Activated T-cell treated with anti-CD3 and anti-CD28 coated beads, Interleukin-2, amount 50 U/mL, for 4 hours (primary cell): ENCODE results near the gene HOGA1. TPM values are rescaled to one million over a fixed set of nuclear protein-coding genes. Genes with fewer than 3 reads are reported as not detected.
A peak's percentile ranks its signal among the peaks of the same experiment; 100 is the strongest.
"Not testable (repeated sequence)": the region's sequence is repeated elsewhere in the genome, so short reads cannot be mapped to it uniquely, and the experiment has no call there.

Source experiments
- ATAC-seq, 2 donors: fragments of 200-7000 bp; cut with Tn5 transposase; one replicate each; pipeline ENCODE4 v1.10.0; 2021
- DNase-seq: peaks from one replicate; pipeline ENCODE4 v3.0.0-alpha.2; 2020
- H3K27me3 Mint-ChIP-seq: one replicate; pipeline ENCODE4 v1.8.0; 2021; ENCODE audit warnings: low read depth, mixed read lengths
- H3K36me3 Mint-ChIP-seq: one replicate; pipeline ENCODE4 v1.8.0; 2022; ENCODE audit warnings: mixed read lengths; ENCODE audit not compliant: insufficient read depth
- H3K4me1 Mint-ChIP-seq: one replicate; pipeline ENCODE4 v1.8.0; 2021; ENCODE audit warnings: low read depth, mixed read lengths
- H3K4me3 Mint-ChIP-seq: one replicate; pipeline ENCODE4 v1.8.0; 2021; ENCODE audit warnings: mild to moderate bottlenecking, moderate library complexity, mixed read lengths
- H3K9me3 Mint-ChIP-seq: one replicate; pipeline ENCODE4 v1.8.0; 2021; ENCODE audit warnings: mixed read lengths
- total RNA-seq, 3 donors: library from RNA; stranded (reverse); gene quantifications; one replicate each; pipeline ENCODE4 v1.2.1, GENCODE V29; 2021

The HOGA1 gene
- total RNA-seq, 3 donors from 2014 or later: not detected

DNA sequence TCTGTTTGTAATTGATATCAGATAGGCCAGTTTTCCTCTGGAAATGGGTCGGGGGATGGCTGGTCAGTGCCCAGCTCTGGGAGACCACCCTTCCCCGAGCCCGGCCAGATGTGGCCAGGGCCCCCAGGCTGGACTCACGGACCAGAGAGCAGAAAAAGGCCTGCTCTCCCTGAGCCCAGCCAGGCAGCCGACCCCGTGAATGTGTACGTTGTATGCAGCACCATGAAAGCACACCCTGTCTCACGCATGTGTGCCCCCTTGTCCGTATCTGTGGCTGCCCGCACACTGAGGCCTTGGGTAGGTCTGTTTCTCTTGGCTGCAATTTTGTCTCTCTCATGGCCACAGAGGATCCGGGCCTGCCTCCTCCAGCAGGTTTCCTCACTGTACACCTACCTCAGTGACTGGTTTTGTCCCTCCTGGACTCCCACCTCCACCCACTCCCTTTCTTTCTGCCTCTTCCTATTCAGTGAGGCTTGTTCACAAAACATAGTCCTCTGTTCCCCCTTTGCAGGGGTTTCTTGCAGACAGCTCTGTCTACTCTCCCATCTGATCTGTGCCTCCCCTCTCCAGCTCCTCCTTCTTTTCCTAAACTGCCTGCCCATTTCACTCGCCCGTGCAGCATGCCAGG lies 35.2 kb upstream of the HOGA1 start:
- Mint-ChIP-seq H3K4me1 (no peaks in the 10 kb centered on the region), H3K27me3 (peaks cover 2% of the 10 kb centered on the region), H3K9me3 (no peaks in the 10 kb centered on the region), H3K4me3 (no peak overlapping the region), H3K36me3 (no peaks in the 10 kb centered on the region)
- DNase-seq: no peak
- ATAC-seq: no peak

DNA sequence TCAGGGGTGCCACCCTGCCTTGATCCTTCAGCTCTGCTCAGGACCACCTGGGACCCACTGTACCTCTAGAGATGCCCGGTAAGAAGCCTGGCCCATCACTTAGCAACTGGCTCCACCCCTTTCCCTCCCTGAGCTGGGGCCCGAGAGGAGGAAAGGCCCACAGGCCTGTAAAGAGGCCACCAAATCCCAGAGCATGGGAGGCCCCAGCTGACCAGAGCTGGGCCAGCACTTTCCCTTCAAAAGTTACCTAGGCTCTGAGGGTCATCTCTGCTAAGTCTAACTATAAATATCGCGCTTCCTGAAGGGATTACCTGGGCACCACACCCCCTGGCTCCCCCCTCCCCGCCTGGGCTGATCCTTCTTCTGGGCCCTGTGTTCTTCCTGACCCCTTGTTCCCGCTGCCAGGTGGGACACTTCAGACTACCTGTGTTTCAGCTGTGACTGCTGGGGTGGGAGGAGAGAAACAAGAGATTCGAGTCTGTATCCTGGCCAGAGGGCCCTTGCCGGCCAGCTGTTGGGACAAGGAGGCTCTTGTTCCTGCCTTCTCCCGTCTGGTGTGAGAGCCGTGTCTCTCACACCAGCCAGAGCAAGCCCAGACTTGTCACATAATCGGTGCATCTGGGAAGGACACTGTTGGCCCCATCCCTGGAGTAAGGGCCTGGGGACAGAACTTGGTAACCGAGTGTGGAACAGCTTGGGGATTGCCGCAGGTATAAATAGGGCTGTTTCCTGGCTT lies 34.4 kb upstream of the HOGA1 start:
- no peaks in the 10 kb centered on the region for H3K36me3 Mint-ChIP-seq
- ATAC-seq (no peak), DNase-seq (no peak)
- peaks cover 2% of the 10 kb centered on the region for H3K27me3 Mint-ChIP-seq
- no peak overlapping the region for H3K4me3 Mint-ChIP-seq
- H3K4me1 Mint-ChIP-seq: no peaks in the 10 kb centered on the region
- no peaks in the 10 kb centered on the region for H3K9me3 Mint-ChIP-seq

DNA sequence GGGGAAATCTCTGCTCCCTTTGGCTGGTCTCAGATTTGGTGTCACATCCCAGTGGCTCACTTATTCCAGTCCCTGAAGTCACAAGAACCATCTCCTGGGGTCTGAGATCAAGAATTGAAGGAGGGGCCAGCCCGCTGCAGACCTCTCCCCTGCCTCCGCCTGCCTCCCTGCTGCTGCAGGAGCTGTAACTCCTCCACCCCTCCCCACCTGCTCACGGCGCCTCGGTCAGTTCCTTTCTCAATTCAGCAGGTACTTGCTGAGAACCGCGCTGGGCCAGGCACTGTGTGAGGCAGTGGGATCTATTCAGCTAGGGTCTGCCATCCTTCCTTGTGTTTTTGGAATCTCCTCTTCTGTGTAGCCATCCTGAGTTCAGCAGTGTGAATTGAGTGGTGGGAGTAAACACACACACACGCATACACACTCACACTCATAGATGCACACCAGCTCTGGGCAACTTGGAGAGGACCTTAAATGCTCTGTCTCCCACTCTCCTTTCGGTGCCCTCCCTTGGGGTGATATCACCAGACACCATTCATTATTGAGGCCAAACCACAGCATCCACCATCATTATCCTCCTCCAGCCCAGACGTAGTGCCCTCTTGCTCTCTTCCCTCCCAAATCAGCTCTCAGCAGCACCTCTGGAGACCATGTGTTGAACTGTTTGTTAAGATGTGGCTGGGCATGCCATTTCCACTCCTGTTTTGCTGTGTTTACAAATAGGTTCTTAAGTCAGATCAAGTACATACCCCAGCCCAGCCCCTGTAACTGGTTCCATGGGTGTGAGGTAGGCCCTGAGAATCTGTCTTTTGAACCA lies 33.6 kb upstream of the HOGA1 start:
- Mint-ChIP-seq H3K4me1 (no peaks in the 10 kb centered on the region), H3K4me3 (no peak overlapping the region), H3K9me3 (no peaks in the 10 kb centered on the region), H3K36me3 (no peaks in the 10 kb centered on the region), H3K27me3 (peaks cover 2% of the 10 kb centered on the region)
- DNase-seq: no peak
- ATAC-seq: no peak

DNA sequence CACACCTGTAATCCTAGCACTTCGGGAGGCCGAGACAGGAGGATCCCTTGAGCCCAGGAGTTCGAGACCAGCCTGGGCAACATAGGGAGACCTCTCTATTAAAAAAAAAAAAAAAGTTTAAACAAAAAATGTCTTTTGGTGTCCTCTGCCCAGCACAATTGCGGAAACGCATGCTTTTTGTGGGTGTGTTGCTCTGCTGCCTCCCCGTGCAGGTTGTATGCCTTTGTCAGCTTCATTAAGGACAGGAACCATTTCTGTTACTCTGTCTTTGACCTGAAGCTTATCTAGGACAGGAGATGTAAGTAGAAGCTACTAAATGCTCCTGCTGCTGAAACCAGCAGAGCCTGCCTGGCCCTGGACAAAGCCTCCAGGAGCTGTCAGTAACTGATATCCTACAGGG lies 32.9 kb upstream of the HOGA1 start:
- no peaks in the 10 kb centered on the region for H3K9me3 Mint-ChIP-seq
- no peak overlapping the region for H3K4me3 Mint-ChIP-seq
- no peak for DNase-seq

DNA sequence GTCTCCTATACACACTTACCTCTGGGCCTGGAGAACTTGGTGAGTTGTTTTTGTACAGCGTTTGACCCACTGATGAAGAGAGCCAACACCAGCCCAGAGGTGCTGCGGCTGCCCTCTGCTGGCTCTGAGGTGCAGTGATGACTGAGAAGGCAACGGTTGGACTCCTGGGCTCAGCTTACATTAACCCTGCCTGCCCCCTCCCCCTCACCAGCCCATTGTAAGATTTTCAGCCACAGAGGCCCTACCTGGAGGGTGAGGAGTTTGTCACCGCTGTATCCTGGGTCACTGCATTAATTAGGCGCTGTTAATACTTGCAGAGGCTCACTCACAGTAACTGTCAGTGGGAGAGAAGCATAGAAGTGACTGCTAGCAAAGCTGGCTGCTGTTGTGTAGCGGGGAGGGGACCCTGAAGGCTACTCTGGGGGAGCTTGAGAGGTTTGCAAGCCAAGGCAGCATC lies 30.6 kb upstream of the HOGA1 start:
- peak; percentile 57 for DNase-seq
- Mint-ChIP-seq H3K4me3 (no peak overlapping the region), H3K9me3 (no peaks in the 10 kb centered on the region), H3K4me1 (no peaks in the 10 kb centered on the region), H3K36me3 (no peaks in the 10 kb centered on the region), H3K27me3 (no peaks in the 10 kb centered on the region)
- peak; percentile 96 for ATAC-seq

More for the DNA sequence above, 32.9 kb upstream of the HOGA1 start:
- Mint-ChIP-seq H3K36me3 (no peaks in the 10 kb centered on the region), H3K27me3 (peaks cover 2% of the 10 kb centered on the region), H3K4me1 (no peaks in the 10 kb centered on the region)
- ATAC-seq: no peak

DNA sequence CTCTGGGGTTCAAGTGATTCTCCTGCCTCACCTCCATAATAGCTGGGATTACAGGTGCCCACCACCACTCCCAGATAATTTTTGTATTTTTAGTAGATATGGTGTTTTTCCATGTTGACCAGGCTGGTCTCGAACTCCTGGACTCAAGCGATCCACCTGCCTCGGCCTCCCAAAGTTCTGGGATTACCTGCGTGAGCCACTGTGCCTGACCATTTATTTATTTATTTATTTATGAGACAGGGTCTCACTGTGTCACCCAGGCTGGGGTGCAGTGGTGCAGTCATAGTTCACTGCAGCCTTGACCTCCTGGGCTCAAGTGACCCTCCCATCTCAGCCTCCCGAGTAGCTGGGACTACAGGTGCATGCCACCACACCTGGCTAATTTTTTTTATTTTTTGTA lies 29.9 kb upstream of the HOGA1 start:
- not testable (repeated sequence) for H3K4me1 Mint-ChIP-seq, H3K36me3 Mint-ChIP-seq, H3K27me3 Mint-ChIP-seq, H3K4me3 Mint-ChIP-seq, H3K9me3 Mint-ChIP-seq, ATAC-seq, DNase-seq

DNA sequence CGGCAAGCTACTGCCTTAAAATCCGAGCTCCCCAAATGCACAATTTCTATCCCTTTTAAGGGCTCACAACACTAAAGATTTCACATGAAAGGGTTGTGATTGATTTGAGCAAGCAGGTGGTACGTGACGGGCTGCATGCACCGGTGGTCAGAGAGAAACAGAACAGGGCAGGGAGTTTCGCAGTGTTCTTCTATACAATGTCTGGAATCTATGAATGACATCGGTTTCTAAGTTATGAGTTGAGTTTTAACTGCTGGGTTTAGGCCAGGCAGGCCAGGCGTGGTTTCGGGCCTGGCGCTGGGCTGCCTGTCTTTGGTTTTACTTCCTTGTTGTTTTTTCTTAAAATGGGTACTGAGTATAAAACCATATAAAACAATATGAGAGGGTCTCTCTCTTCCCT lies 28.6 kb upstream of the HOGA1 start:
- not testable (repeated sequence) for DNase-seq, H3K4me1 Mint-ChIP-seq, H3K9me3 Mint-ChIP-seq, H3K27me3 Mint-ChIP-seq, ATAC-seq, H3K36me3 Mint-ChIP-seq, H3K4me3 Mint-ChIP-seq

DNA sequence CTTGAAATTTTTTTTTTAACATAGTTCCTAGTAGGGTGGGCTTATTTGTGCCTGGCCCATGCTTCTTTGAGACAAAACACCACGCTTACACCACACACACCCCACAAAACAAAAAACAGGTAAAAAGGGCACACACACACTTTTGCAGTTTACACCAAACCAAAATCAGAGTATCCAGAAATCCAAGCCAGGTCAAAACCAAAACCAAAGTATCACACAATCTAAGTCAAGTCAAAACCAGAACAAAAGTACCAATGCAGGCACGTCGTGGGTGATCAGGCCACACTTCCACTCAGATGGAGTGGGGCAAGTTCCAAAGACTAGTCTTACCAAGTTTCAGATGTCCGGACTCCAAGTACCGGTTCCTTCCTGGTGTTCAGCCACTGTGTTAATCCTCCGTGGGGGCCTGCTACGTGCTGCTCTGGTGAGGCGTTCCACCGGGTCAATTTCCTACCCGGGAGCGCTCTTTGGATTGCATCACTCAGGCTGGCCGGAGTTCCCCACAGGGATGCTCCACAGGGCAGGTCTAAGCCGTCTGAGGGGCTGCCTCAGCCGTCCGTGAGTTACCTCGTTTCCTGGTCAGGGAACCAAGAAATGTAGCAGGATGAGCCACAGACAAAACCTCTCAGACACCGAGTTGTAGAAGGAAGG lies 23.3 kb upstream of the HOGA1 start:
- H3K9me3 Mint-ChIP-seq, H3K4me3 Mint-ChIP-seq, H3K4me1 Mint-ChIP-seq, ATAC-seq, H3K27me3 Mint-ChIP-seq, DNase-seq, H3K36me3 Mint-ChIP-seq: not testable (repeated sequence)

DNA sequence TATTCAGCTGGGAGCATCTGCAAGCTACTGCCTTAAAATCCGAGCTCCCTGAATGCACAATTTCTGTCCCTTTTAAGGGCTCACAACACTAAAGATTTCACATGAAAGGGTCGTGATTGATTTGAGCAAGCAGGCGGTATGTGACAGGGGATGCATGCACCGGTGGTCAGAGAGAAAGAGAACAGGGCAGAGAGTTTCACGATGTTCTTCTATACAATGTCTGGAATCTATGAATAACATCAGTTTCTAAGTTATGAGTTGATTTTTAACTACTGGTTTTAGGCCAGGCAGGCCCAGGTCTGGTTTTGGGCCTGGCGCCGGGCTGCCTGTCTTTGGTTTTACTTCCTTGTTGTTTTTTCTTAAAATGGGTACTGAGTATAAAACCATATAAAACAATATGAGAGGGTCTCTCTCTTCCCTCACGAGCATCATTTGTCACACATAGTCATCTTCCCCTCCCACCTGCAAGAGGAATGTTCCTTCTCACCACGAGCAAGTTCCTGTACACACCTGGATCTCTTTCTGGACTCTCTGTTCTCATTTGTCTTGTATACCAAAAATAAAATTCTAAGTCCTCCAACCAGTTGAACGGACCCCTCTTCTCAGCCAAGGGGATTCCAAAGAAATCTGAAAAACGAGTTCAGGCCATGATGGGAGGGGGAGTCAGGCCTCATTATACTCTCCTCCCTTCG lies 22.7 kb upstream of the HOGA1 start:
- not testable (repeated sequence) for H3K4me3 Mint-ChIP-seq, H3K27me3 Mint-ChIP-seq, H3K9me3 Mint-ChIP-seq

DNA sequence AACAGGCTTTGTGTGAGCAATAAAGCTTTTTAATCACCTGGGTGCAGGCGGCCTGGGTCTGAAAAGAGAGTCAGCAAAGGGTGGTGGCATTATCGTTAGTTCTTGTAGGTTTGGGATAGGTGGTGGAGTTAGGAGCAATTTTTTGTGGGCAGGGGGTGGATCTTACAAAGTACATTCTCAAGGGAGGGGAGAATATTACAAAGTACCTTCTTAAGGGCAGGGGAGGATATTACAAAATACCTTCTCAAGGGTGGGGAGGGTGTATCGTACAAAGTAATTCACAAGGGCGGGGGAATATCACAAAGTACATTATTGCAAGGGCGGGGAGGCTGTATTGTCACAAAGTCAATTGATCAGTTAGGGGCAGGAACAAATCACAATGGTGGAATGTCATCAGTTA lies 21.9 kb upstream of the HOGA1 start:
- H3K4me3 Mint-ChIP-seq, DNase-seq, H3K36me3 Mint-ChIP-seq, H3K4me1 Mint-ChIP-seq, ATAC-seq, H3K27me3 Mint-ChIP-seq, H3K9me3 Mint-ChIP-seq: not testable (repeated sequence)

More for the DNA sequence above, 22.7 kb upstream of the HOGA1 start:
- H3K36me3 Mint-ChIP-seq, DNase-seq, ATAC-seq, H3K4me1 Mint-ChIP-seq: not testable (repeated sequence)

DNA sequence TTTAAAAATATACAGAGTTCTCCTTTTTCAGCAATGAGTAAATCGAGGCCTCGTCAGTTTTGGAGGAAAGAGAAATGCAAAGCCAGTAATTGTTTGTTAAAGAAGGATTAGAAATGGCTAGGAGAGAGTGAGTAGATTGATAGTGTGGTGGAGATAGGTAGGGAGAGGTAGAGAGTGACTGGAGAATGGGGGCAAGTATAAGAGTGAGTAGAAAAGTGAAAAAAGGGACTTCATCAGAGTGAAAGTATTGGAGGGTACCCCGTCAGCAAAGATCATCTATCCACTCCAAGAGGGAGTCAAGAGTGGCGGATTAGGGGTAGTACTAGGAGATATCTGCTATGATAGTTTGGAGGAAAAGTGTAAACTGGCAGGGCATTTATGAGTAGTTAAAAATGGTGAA lies 20.9 kb upstream of the HOGA1 start:
- no peaks in the 10 kb centered on the region for H3K9me3 Mint-ChIP-seq
- H3K27me3 Mint-ChIP-seq: no peaks in the 10 kb centered on the region
- ATAC-seq: no peak
- no peak for DNase-seq
- H3K36me3 Mint-ChIP-seq: no peaks in the 10 kb centered on the region
- H3K4me3 Mint-ChIP-seq: no peak overlapping the region
- no peaks in the 10 kb centered on the region for H3K4me1 Mint-ChIP-seq

DNA sequence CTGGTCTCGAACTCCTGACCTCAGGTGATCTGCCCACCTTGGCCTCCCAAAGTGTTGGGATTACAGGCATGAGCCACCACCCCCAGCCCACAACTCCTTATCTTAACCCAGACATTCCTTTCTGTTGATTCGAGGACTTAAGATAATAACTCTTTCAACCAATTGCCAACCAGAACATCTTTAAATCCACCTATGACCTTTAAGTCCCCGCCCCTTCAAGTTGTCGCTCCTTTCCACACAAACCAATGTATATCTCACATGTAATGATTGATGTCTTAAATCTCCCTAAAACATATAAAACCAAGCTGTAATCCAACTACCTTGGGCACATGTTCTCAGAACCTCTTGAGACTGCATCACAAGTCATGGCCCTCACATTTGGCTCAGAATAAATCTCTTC lies 19.4 kb upstream of the HOGA1 start:
- Mint-ChIP-seq H3K36me3 (no peaks in the 10 kb centered on the region), H3K4me1 (no peaks in the 10 kb centered on the region), H3K4me3 (no peak overlapping the region), H3K9me3 (no peaks in the 10 kb centered on the region), H3K27me3 (no peaks in the 10 kb centered on the region)
- ATAC-seq (no peak), DNase-seq (no peak)

DNA sequence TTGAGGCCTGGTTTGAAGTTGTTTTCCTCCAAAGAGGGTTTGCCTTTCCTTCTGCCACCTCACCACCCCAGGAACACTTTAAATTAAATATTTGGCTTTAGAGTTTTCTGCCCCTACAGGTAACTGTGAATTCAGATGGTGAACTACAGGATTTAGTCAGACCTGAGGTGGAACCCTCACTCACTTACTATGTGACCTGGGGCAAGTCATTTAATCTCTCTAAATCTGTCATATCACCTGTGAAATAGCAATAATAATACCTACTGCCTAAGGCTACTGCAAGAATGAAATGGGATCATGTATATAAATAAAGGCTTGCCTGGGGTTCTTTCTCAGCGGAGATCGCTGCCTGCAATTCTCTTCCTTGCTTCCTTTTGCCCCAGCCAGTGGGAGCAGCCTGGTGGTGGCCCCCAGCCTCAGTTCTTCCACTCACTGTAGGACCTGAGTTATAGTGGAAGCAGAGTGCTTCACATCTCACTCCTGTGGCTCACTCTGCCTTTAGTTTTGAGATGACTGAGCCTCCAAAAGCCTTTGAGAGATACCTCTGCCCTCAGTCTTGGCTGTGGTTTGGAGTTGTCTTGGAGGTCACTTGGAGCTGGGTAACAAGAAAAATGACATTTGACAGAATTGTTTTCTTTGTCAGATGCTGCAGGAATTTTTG lies 17.7 kb upstream of the HOGA1 start:
- Mint-ChIP-seq H3K9me3 (no peaks in the 10 kb centered on the region), H3K4me3 (no peak overlapping the region), H3K36me3 (no peaks in the 10 kb centered on the region), H3K4me1 (no peaks in the 10 kb centered on the region), H3K27me3 (no peaks in the 10 kb centered on the region)
- DNase-seq (no peak), ATAC-seq (no peak)
